Astrocyte of the cerebellum (primary cell): ENCODE measurements around the gene HOXD13.
A peak's percentile ranks its signal among the peaks of the same experiment; 100 is the strongest.

ENCODE experiments used
- DNase-seq: peaks from one replicate; pipeline ENCODE4 v3.0.0-alpha.2; 2011; ENCODE audit warnings: low read depth
- H3K4me3 ChIP-seq: 2 replicates; pipeline ENCODE4 v1.5.1; 2011; ENCODE audit warnings: mild to moderate bottlenecking, low read depth, low read length, moderate library complexity
- in situ Hi-C: cut with HindIII; loops from 2 replicates; pipeline ENCODE4 v1.10.0; 2017; ENCODE audit warnings: low sequenced_read_pairs
- TF ChIP-seq, protein P1 (sequence below): IDR thresholded peaks from 2 replicates; pipeline ENCODE4 v1.5.1; 2012; ENCODE audit warnings: low read length, low read depth, moderate library complexity, mild to moderate bottlenecking; ENCODE audit errors: missing control alignments

Gene HOXD13

DNA sequence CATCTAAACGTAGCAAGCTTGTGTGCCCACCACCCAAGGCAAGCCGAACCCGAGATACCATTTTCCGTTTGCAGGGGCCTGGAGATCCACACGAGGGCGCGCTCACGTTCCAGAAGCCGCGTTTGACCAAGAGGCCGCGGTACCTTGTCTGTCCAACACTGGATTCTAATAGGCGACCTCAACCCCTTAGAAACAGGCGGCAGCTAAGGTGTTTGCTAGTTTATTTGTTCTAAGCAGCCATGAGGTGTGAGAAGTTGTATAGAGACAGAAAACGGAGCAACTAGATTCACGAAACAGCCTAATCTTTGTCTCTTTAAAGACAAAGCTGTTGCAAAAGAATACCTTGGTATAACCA lies 18.8 kb downstream of the HOXD13 start:
- in situ Hi-C loops = loop anchor here (25.0 kb wide), 1 partner anchor 1026 kb away; no protein-coding TSS in a partner anchor
- no peak for DNase-seq
- H3K4me3 ChIP-seq = no peak overlapping the region
- TF ChIP-seq, protein P1, sequence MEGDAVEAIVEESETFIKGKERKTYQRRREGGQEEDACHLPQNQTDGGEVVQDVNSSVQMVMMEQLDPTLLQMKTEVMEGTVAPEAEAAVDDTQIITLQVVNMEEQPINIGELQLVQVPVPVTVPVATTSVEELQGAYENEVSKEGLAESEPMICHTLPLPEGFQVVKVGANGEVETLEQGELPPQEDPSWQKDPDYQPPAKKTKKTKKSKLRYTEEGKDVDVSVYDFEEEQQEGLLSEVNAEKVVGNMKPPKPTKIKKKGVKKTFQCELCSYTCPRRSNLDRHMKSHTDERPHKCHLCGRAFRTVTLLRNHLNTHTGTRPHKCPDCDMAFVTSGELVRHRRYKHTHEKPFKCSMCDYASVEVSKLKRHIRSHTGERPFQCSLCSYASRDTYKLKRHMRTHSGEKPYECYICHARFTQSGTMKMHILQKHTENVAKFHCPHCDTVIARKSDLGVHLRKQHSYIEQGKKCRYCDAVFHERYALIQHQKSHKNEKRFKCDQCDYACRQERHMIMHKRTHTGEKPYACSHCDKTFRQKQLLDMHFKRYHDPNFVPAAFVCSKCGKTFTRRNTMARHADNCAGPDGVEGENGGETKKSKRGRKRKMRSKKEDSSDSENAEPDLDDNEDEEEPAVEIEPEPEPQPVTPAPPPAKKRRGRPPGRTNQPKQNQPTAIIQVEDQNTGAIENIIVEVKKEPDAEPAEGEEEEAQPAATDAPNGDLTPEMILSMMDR = peak; percentile 66

DNA sequence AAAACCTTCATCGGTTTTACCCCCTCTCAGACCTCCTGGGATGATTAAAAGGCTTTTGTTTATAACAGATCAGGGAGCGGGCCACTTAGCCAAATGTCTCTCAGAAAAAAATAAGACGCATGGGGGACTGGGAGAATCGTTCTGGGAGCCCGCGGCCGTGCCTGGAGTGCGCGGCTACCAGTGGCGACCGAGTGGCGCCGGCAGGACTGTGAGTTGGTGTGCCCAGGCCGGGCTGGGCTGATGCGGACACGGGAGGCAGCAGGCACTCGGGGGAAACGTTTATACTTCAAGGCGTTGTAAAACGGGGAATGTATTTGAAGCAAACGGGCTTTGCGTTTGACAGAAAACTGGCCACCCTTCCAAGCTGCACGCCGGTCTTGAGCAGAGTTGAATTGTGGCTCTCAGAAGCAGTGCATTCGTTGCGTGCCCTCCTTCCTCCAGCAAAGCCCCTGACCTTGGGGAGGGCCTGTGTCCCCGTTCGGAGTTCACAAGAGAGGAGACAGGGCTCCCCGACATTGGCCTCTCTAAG lies 19.4 kb downstream of the HOXD13 start:
- in situ Hi-C loops = loop anchor here (25.0 kb wide), 1 partner anchor 1025 kb away; no protein-coding TSS in a partner anchor
- no peak for DNase-seq
- TF ChIP-seq, protein P1 = no peak
- no peak overlapping the region for H3K4me3 ChIP-seq

DNA sequence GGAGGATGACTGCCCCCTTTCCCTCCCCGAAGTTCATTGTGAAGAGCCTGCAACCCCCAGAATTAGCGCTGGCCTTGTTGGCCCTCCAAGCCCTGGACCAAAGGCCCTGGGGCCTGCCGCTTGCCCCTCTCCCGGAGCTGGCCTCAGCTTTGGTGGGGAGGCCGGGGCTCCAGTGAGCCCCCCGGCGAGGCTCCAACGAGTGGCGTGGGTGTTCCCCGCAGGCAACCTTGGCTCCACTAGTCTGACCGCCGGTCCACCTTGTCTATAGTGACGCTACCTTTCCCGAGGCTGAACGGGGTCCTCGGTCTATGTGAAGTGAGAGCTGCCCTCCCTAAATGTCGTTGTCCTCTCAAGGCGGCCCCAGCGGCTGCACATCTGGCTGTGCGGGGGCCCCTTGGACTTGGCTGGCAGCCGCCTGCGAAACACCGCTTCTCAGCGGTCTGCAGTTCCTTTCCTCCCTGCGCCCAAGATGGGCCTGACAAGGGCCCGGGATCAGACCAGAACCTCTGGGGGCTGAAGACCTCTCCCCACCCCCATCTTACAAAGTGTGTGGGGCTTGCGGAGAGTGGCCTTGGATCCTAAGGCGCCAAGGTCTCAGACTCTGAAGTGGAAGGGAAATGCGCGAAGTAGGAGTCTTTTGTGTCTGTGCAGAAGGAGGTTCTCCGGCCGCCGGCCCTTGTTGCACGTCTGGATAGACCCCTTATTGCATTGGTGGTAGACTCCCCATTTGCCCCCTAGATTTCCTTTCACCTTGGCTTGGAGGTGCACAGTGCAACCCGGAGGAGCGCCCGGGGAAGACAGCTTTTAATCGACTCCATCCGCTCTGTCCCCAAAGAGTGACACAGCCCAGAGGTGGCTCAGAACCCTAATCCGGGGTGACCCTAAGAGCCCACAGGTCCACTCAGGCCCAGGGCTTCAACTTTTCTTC lies 20.1 kb downstream of the HOXD13 start:
- in situ Hi-C loops = loop anchor here (25.0 kb wide), 1 partner anchor 1025 kb away; no protein-coding TSS in a partner anchor
- TF ChIP-seq, protein P1 = no peak
- DNase-seq = no peak
- H3K4me3 ChIP-seq = no peak overlapping the region

DNA sequence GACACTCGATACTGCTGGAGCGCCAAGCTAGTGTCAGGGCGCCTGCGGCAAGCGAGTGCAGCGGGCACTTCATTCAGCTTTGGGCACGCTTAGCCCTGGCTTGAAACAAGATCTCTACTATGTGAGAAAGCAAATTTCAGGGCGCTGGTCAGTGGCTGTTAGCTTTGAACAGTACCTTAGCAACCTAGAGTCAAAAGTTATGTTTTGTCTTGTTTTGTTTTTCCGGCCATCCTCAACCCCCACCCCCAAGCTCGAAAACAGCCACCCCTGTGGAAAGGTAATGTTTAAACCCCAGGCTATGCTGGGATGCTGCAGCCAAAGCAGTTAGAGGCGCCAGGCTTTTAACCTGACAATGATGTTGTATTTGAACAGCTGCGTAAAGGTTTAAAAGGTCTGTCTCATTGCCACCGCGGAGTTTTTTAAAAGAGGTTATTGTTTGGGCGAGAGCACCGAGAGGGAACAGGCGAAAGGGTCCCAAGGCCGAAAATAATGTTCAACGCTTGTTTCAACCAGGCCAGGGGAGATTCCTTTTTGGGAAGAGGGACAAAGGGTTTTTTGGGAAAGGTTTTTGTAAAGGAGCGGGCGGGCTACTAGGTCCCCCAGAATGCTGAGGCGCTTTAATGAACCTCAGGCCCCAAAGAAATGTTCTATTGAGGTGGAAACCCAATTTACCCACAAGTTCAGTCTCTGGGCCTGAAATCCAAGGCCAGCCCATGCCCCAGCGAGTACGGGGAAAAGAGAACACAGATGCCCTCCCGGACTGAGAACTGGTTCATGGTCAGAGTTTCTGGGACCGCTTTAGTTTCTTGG lies 21.8 kb downstream of the HOXD13 start:
- no peak for DNase-seq
- in situ Hi-C loops = loop anchor here (25.0 kb wide), 1 partner anchor 1023 kb away; no protein-coding TSS in a partner anchor
- no peak overlapping the region for H3K4me3 ChIP-seq
- TF ChIP-seq, protein P1 = no peak

DNA sequence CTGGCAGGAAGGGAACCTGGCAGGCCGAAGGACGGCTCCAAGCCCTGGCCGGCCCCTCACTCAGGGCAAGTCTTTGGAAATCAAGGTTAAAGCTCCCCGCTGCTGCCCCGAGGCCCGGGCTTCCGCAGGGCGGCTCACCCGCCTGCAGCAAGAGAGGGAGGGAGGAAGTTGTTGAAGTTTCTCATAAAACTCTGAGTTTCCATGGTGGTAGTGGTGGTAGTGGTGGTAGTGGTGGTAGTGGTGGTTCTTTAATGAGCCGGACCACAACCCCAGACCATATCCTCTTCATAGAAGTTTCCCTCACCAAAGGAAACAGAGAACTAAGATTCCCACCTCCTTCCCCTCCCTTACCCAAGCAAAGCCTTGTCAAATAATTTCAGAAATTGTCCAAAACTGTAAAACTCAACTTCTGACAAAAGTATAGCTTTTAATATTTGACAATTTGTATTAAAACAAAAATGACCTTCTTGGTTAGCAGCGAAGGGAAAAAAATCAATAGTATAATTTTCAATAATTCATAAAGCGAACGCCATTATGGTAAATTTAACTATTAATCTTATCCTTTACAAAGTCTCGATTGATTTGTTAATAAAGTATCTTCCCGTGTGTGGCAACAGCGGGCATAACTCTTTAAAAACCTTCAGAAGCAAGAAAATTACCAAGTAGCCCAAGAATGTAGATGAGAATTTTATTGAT lies 22.6 kb downstream of the HOXD13 start:
- TF ChIP-seq, protein P1 = no peak
- in situ Hi-C loops = loop anchor here (25.0 kb wide), 1 partner anchor 1022 kb away; no protein-coding TSS in a partner anchor
- no peak overlapping the region for H3K4me3 ChIP-seq
- no peak for DNase-seq
